ENCODE measurements around the gene ANKRD39.
"Not testable (repeated sequence)": the region's sequence is repeated elsewhere in the genome, so short reads cannot be mapped to it uniquely, and the experiment has no call there.

ANKRD39 gene, protein sequence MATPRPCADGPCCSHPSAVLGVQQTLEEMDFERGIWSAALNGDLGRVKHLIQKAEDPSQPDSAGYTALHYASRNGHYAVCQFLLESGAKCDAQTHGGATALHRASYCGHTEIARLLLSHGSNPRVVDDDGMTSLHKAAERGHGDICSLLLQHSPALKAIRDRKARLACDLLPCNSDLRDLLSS

DNA sequence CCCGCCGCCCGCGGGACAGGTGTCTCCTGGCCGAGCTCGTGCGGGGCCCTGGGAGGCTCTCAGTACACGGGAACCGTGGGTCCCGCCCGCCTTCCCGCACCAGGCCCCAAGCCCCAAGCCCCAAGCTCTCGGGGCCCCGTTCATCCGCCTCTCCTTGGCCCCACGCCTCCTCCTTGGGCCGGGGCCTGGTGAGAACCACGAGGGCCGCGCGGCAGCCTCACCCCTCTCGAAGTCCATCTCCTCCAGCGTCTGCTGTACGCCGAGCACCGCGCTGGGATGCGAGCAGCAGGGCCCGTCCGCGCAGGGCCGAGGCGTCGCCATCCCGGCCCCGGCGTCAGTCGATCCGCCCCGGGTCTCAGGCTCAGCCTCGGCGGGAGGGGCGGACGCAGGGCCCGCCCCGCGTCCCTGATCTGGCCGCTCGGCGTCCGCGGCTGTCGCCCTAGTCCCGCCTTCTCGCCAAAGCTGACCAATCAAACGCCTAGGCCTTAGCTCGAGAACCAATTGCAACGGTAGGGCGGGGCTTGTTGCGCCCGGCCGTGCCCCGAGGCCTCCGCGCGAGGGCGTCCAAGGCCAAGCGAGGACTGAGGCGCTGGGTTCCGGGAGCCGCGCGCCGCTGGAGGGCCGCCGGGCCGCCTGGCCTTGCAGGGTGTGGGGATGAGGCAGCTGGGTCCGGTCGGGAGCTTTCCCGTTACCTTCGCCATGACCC is at the start of gene ANKRD39:
ANKRD39 (minus strand) TSS at position 350 of the 706 bp plus-strand sequence; CDS start at position 321, 29 bp downstream.
- DNase-seq (ENCODE audit: low read depth), result peak; percentile 82

DNA sequence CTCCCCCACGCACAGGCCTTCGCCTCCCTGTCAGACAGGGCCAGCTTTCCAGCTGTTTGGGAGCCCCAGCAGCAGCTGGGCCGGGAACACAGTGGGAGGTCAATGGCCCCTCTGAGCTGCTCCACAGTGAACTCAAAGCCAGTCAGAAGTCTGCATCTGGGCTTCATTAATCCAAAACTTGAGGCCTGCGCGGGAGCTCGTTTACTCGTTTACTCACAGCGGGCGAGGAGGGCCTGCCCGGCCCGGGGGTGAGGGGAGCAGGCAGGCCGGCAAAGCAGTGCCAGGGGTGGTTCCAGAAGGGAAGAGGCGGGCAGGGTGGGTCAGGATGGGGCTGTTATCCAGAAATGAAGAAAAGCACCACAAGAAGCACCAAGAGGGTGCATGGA is 48.9 kb upstream of the ANKRD39 start:
- DNase-seq (ENCODE audit: low read depth), result no peak

DNA sequence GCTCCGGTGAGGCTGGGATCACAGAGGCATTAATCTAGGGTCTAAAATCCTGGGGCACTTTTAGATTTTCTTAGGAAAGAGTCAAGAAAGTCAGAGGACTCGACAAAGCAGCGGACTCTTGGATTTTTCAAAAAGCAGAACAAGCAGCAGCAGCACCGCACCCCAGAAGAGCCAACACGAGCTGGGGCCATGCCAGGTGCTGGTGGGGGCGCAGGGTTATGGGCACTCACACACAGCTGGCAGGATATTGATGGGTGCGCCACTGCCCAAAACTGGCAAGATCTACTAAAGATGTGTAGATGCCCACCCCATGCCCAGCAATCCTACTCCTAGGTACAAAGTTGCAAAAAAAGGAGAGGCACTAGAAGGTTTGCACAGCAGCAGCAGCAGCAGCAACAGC is 46.0 kb upstream of the ANKRD39 start:
- no peak for DNase-seq (ENCODE audit: low read depth)

DNA sequence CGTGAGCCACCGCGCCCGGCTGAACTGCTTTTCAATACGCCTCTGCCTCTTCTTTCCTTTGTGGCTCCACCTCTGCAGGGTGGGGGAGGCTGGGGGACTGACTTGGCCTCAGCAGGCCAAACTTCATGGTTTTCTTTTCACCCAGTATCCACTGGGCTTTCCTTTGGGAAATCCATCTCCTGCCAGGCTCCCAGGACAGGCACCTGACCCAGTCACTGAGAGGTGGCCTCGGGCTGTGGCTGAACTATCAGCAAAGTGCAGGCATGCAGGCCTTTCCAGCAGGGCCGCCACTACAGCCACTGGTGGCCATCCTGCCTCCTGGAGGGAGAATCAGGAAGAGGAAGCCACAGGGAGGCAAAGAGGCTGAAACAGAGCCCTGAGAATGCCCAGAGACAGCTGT is 45.5 kb upstream of the ANKRD39 start:
- no peak for DNase-seq (ENCODE audit: low read depth)

DNA sequence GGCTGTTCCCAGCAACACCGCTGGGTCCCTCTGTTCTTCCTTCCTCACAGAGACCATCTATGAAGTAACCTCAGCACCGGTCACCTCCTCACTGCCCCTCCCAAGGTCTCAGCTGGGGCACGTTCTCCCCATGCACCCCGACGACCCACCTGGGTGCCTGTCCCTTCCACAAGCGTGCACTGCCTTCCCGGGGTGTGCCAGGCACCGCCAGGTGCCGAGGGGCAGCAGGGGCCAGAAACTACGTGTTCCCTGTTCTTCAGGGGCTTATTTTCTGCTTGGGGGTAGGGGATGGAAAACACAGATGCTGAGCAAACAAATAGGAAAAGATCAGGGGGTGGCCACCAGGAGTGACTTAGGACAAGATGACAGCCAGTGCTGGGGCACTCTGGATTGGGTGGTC is 42.4 kb upstream of the ANKRD39 start:
- no peak for DNase-seq (ENCODE audit: low read depth)

DNA sequence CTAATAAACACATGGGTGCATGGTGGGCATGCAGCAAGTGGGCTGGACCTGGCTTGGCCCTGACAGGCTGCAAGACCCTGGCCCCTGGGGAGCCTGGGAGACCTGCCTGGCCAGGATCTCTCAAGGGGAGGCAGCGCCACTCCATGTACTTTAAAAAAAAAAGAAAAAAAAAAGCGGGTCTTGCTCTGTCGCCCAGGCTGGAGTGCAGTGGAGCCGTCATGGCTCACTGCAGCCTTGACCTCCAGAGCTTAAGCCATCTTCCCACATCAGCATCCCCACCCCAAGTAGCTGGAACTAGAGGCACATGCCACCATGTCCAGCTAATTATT is 41.6 kb upstream of the ANKRD39 start:
- no peak for DNase-seq (ENCODE audit: low read depth)

DNA sequence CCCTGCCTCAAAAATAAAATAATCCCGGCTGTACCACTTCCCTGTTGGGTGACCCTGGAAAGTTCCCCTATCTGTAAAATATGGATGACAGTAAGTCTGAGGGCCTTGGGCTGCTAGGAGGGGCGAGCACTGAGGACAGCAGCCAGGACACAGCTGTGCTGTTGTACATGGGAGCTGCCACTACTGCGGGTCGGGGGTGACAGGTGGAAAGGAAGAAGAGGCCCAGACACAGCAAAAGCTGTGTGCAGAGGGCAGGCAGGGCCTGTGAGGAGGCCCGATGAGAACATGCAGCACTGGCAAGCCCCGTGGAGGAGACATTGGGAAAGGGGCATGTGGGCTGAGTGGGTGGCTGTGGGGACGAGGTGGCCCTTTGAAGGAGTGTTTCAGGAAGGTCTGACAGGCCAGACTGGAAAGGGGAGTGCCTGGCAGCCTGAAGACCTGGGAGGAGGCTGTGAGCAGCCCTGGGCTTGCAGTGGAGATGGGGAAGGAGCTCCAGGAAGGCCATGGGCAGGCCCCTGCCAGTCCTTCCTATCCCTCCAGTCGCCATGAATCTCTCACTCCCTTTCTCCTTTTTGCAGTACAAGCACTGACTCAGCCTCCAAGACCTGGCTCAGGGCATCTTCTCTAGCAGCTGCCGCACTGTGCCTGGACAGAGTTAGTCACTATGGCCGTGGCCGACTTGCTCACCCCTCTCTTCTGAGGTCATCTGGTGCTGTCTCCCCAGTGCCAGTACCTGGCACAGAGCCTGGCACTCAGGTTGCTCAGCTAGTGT is 41.0 kb upstream of the ANKRD39 start:
- no peak for DNase-seq (ENCODE audit: low read depth)

DNA sequence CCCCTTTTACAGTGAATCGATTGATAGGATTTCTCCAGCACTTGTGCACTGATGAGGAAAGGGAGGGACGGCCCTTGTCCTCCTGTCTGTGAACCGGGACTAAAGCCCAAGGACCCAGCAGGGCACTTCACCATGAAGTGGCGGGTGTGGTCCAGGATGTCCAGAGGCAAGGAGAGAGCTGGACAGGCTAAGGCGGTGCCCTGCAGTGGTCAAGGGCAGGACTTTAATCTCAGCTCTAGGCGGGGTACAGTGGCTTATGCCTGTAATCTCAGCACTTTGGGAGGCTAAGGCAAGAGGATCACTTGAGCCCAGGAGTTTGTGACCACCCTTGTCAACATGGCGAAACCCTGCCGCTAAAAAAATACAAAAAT is 40.3 kb upstream of the ANKRD39 start:
- no peak for DNase-seq (ENCODE audit: low read depth)

DNA sequence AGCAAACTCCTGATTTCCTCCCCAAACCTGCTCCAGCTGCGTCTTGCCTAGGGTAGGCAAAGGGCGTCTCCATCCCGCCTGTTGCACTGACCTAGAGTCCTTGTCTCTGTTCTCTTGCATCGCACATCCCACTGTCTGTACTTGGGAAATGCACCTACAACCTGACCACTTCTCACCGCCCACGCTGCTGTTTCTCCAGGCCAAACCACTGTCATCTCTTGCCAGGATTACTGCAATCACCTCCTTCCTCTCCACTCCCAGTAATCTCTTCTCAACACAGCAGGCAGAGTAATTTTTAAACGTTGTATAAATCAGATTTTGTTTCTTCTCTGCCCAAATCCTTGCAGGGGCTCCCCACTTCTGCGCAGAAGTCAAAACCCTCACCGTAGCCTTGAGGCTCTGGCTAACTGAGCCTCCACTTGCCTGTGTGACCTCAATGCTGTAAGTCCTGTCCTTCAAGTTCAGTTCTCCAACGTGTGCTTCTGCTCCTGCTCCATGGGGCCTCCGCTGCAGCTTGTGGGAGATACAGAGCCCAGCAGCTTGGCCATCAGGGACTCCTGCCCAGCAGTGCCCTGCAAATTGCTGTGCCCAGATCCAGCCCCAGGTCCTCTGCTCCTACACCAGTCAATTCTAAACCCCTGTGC is 39.8 kb upstream of the ANKRD39 start:
- no peak for DNase-seq (ENCODE audit: low read depth)

DNA sequence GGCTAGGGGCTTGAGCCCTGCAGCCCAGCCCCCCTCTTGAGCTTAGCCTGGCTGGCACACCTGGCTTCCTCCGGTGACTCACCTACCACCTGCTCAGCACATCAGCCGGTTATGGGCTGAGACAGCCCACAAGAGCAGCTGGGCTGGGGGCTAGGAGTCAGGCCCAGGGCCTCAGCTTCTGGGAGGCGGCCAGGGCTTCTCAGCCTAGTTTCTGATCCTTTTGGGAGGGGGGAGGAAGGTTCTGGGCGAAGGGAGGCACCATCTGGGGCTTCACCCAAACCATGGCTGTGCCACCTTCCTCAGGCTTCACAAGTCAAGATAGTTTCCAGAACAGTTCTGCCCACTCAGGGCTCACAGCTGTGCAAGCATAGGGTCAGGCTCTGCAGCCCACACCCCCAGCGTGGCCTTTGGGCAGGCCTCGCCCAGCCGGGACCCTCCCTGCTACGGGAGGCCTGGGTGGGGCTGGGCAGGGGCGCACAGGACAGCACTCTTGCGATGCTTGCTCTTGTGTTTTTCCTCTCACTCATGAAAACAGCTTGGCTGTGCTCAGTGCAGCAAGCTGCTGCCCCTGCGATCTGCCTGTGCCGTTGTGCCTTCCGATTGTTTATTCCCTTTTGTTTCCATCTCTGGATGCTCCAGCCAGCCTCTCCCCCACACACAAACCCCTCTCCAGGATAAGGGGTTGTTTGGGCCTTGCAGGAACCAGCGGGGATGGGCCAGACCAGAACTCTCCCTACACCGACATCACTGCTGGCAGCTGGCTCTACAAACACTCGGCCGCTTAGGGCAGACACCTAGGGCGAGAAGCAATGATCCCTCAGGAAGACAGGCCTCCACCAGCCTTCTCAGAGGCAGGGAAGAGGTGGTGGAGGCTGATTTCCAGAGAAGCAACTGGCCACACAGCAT is 38.2 kb upstream of the ANKRD39 start:
- DNase-seq (ENCODE audit: low read depth), result no peak

DNA sequence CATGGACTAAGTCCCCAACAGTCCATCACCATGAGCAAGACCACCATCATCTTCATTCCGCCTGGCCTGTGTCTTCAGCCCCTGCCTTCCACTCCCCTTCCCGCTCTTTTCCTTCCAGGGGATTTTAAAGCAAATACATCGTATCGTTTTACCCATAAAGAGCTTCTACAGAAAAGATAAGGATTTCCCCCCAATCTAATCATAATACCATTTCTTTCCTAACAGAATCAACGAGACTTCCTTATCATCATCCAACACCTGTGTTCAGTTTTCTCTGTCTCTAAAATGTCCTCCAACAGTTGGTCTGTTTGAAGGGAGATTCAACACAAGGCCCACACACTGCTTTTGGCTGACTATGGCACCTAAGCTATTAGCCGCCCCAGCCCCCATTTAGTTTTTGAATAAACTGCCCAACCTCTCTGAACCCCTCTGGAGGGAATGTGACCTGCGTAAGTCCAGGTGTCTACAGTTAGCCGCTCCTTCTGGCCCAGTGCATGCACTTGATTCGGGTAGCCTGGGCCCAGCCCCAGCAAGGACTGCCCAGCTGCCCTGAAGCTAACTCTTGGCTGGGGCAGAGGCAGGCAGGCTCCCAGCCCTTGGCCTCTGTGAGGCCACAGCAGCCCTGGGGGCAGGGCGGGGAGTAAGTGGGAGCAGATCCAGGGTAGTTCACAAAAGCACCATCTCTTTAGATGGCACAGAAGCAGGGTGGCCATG is 37.4 kb upstream of the ANKRD39 start:
- no peak for DNase-seq (ENCODE audit: low read depth)

DNA sequence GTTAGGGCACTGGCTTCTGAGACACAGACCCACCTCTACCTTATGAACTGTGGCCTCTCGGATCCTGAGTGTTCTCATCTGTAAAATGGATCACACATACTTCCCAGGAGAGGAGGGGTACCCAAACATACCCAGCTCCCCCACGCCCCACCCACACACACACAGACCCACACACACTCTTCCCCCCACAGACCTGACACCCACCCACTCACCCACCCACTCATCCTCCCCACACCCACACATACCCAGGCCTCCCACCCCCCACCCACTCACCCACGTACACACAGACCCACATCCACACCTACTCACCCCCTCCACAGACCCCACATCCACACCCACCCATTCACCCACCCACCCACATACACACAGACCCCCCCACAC is 36.3 kb upstream of the ANKRD39 start:
- no peak for DNase-seq (ENCODE audit: low read depth)

DNA sequence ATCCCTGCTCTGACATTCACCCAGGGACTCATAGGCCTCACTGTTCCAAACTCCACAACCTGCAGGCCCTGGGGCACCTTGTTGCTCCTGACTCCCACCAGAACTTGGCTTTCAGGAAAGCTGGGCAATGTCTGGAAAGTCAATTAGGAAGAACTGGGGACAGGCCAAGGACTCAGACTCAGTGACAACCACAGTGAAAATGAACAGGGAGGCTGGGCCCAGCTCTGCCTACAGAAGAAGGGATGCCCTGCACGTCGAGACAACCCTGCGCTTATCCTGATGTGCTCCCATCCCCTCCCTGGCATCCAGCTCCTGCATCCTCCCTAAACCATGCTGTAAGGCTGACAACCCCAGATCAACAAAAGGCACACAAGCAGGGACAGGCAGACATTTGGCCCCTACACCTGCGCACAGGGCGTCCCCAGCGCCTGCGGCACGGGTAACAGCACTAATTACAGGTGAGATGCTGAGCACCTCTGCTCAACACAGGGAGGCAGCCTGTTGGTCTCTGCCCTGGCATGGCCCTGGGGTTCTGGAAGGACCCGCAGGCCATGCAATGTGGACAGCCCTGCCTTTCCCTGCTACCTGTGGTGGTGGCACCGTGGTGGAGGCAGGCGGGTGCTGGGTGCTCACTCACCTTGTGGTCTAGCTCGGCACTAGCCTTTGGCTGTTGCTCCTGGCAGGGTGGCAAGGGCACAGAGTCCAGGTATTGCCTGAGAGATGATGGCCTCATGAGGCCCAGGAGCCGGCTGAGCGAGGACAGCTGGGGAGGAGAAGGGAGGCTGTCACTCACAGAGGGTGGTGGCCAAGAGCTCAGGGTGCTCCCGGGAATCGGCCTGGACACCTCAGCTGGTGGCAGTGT is 35.7 kb upstream of the ANKRD39 start:
- no peak for DNase-seq (ENCODE audit: low read depth)

DNA sequence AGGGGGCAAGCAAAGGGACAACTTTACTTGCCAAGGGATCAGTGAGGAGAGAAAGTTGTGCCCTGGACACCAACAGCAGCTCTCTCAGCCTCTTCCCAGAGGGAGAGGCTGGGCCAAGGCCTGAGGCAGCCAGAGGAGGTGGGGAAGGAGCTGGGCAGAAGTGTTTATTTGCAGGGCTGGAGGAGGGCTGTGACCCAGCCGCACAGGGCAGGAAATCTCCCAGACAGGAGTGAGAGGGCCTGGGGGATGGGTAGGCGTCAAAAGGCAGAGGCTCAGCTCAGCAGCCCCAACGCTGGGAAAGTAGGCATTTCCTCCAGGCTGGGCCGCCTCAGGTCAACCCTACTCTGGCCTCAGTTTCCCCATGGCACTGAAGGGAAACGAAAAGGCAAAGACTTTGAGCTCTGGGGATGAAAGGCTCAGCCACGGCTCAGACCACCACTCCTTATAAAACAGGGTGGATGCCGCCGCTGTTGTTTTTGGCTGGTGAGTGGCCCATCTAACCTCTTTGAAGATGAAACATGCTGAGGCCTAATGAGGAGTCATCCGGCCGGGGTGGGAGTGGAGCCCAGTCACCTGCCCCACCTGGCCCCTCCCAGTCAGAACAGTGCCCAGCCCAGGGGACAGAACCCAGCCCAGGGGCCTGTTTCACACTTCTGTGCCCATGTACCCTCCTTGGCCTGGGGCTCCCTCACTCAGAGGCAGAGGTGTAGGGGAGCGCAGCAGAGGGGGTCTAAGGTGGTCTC is 33.9 kb upstream of the ANKRD39 start:
- DNase-seq (ENCODE audit: low read depth), result no peak

DNA sequence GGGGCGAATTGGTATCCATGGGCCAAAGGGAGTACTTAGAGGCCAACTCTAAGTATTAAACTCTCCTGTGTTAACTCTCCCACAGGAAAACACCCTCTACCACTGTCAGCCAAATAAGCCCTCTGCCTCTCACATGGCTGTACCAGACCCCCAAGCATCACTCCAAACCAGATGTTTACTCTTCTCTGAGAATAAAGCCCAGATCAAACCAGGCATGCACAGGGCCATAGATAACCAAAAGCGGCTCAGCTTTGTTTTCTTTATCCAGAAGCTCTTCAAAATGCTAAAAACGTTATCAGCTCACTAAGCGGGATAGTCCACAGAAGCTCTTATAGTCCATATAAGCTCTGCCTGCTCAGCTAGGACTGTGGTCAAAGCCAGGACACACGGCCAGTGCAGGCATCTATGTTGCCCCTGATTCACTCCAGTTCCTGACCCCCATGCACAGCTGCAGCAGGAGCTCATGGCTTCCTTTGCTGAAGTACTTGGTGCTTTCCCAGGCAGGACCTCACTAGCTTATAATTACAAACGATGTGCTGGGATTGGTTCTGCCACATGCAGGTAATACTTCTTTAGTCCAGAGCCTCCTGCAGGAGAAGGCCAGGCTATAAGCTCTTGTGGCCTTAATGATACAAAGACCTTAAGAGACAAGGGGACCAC is 33.0 kb upstream of the ANKRD39 start:
- DNase-seq (ENCODE audit: low read depth), result no peak

DNA sequence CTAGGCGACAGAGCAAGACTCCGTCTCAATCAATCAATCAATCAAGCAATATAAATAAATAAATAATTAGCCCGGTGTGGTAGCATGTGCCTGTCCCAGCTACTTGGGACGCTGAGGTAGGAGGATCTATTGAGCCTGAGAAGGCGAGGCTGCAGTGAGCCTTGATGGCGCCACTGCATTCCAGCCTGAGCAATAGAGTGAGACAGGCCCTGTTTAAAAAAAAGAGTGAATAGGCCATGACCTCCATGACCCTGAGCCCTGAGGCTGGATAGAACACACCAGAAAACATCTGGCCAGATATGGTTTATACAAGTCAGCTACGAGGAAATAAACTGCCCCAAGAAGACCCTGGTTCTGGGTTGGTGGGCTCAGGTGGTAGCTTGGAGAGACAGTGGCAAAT is 32.4 kb upstream of the ANKRD39 start:
- no peak for DNase-seq (ENCODE audit: low read depth)

DNA sequence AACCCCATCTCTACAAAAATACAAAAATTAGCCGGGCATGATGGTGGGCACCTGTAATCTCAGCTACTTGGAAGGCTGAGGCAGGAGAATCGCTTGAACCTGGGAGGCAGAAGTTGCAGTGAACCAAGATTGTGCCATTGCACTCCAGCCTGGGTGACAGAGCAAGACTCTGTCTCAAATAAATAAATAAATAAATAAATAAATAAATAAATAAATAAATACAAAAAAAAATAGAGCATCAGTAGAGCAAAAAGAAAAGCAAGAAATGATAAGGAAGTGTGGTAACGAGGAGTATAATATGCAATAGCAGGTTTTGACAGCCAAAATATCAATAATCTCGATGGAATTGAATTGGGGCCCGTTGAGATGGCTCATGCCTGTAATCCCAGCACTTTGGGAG is 31.7 kb upstream of the ANKRD39 start:
- not testable (repeated sequence) for DNase-seq (ENCODE audit: low read depth)

DNA sequence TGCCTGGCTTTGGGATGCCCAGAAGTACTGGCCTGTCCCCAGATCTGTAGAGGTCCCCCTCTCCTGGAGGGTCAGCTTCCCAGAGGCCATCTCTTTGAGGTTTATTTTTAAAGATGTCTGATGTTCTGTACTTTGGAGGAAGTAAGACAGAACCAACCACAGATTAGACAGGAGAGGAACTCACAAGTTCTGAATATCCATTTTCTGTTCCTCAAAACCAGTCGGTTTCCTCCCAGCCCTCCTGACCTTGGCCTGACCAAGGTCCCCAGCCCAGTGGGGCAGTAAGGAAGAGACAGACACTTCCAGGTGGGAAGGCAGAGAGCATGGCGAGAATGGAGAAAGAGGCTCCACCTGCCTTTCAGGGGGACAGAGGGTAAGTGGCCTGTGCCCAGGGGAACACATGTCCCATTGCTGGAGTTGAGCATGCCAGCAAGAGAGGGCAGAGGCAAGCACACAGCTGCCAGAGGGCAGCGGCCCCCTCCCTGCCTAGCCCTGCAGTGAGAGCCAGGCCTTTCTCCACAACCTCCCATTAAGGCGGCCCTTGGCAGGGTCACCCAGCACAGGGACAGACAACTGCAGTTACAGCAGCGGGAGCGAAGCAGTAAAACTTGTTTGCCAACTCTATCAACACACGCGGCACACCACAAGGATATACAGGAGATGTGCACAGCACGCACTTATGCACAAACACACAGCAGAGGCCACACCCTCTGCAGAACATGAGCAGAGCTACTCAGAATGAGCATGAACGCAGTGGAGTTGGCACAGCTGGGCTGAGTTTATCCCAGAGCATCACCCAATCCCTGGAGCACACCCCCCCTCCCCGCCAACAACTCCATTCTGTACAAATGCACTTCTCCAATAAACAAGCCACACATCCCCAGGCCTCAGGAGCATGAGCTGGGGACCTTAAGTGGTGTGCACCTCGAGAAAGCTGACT is 30.5 kb upstream of the ANKRD39 start:
- DNase-seq (ENCODE audit: low read depth), result no peak

Measured in GM04503 (cell line).